HL-60 (cell line): ENCODE measurements around the gene UHRF2.

ENCODE experiments used
- CTCF ChIP-seq: IDR thresholded peaks from one replicate; pipeline ENCODE4 v1.5.1; 2011; ENCODE audit warnings: low read length, control low read depth, inconsistent platforms; ENCODE audit not compliant: insufficient read depth
- GABPA ChIP-seq: IDR thresholded peaks from 2 replicates; pipeline ENCODE4 v1.6.1; 2012; ENCODE audit warnings: low read depth
- POLR2AphosphoS5 ChIP-seq: IDR thresholded peaks from 2 replicates; pipeline ENCODE4 v1.6.1; 2012; ENCODE audit warnings: low read depth
- SPI1 ChIP-seq: IDR thresholded peaks from 2 replicates; pipeline ENCODE4 v1.6.1; 2012; ENCODE audit warnings: low read depth, mild to moderate bottlenecking, borderline replicate concordance

DNA sequence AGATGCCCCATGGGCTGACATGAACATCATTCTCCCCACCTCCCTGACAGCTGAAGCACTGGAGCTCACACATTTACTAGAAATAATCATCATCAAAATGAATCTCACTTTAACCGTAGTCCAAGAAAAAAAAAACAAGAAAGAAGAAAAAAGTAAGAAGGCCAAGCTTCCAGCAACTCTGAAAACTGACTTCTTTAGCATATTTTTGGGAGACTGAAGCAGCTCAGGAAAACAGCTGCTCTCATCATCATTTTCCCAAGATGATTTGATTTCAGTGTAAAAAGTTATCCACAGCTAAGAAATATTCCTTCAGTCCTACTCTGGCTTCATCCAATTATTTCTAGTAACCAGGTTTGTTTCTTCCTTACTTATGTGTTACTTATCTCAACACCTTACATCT is 140.9 kb downstream of the UHRF2 start:
- TF ChIP-seq CTCF (no peak), POLR2AphosphoS5 (no peak), SPI1 (no peak), GABPA (no peak)
